ENCODE measurements around the gene SLC7A7. TPM values are rescaled to one million over a fixed set of nuclear protein-coding genes. Genes with fewer than 3 reads are reported as not detected.

The SLC7A7 gene
- total RNA-seq, 1 donor from 2014 or later: 5.6 TPM

DNA sequence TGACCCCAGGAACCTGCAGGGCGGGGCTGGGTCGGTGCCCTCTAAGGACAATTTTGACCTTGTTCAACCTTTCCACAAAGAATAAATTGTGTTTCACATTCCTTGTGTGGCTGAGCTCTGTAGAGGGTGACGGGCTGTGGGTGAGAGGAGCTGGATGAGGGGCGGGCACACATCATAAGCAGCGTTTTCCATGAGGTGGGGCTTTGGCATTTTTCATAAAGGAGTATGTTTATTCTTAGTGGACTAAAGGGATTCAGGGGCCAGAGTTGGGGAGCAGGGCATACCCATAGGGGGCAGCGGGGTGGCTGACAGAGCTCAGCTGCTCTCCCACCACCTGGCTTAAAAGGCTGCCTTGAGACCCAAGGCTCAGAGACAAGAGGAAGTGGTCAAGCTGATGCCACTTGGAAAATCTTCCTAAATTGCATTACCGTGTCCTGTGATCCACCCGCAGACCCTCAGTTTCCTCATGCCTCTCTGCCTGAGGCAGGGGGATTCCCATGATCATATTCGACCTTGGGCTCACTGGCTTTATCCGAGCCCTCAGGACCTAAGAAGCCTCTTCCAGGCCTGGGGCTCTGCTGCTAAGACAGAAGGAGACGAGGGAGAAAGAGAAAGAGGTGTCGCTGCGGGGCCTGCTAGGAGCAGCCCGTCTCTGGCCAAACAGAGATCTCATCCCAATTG lies 32.6 kb upstream of the SLC7A7 start:
- TF ChIP-seq CTCF (conservative IDR thresholded peaks at IDR 0.05; ENCODE audit: low read depth, low read length): peak; percentile 11
- no peak for DNase-seq (ENCODE audit: low read depth)
- H3K4me3 ChIP-seq (ENCODE audit: low read depth, low read length): no peak overlapping the region

DNA sequence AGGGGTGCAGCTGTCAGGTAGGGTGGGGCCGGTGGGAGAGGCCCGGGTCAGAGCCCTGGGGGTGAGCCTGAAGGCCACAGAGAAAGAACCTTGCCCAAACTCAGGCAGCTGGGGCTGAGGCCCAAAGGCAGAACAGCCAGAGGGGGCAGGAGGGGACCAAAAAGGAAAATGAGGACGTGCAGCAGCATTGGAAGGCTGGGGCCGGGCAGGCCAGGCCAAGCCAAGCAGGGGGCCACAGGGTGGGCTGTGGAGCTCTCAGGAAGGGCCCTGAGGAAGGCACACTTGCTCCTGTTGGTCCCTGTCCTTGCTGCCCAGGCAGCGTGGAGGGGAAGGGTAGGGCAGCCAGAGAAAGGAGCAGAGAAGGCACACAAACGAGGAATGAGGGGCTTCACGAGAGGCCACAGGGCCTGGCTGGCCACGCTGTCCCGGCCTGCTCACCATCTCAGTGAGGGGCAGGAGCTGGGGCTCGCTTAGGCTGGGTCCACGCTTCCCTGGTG lies 31.6 kb upstream of the SLC7A7 start:
- no peak for TF ChIP-seq CTCF (conservative IDR thresholded peaks at IDR 0.05; ENCODE audit: low read depth, low read length)
- DNase-seq (ENCODE audit: low read depth): no peak
- H3K4me3 ChIP-seq (ENCODE audit: low read depth, low read length): no peak overlapping the region

DNA sequence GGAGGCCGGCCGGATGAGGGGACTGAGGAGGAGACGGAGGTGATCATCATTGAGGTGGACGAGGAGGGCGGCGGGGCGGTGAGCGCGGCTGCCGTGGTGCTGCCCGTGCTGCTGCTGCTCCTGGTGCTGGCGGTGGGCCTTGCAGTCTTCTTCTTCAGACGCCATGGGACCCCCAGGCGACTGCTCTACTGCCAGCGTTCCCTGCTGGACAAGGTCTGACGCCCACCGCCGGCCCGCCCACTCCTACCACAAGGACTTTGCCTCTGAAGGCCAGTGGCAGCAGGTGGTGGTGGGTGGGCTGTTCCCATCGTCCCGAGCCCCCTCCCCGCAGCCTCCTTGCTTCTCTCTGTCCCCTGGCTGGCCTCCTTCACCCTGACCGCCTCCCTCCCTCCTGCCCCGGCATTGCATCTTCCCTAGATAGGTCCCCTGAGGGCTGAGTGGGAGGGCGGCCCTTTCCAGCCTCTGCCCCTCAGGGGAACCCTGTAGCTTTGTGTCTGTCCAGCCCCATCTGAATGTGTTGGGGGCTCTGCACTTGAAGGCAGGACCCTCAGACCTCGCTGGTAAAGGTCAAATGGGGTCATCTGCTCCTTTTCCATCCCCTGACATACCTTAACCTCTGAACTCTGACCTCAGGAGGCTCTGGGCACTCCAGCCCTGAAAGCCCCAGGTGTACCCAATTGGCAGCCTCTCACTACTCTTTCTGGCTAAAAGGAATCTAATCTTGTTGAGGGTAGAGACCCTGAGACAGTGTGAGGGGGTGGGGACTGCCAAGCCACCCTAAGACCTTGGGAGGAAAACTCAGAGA lies 30.8 kb upstream of the SLC7A7 start:
- no peak overlapping the region for H3K4me3 ChIP-seq (ENCODE audit: low read depth, low read length)
- no peak for DNase-seq (ENCODE audit: low read depth)
- TF ChIP-seq CTCF (conservative IDR thresholded peaks at IDR 0.05; ENCODE audit: low read depth, low read length): no peak

GRCh38 chr14:22845103-22845394 lies 29.8 kb upstream of the SLC7A7 start:
- H3K4me3 ChIP-seq (ENCODE audit: low read depth, low read length): no peak overlapping the region
- no peak for TF ChIP-seq CTCF (conservative IDR thresholded peaks at IDR 0.05; ENCODE audit: low read depth, low read length)
- no peak for DNase-seq (ENCODE audit: low read depth)

DNA sequence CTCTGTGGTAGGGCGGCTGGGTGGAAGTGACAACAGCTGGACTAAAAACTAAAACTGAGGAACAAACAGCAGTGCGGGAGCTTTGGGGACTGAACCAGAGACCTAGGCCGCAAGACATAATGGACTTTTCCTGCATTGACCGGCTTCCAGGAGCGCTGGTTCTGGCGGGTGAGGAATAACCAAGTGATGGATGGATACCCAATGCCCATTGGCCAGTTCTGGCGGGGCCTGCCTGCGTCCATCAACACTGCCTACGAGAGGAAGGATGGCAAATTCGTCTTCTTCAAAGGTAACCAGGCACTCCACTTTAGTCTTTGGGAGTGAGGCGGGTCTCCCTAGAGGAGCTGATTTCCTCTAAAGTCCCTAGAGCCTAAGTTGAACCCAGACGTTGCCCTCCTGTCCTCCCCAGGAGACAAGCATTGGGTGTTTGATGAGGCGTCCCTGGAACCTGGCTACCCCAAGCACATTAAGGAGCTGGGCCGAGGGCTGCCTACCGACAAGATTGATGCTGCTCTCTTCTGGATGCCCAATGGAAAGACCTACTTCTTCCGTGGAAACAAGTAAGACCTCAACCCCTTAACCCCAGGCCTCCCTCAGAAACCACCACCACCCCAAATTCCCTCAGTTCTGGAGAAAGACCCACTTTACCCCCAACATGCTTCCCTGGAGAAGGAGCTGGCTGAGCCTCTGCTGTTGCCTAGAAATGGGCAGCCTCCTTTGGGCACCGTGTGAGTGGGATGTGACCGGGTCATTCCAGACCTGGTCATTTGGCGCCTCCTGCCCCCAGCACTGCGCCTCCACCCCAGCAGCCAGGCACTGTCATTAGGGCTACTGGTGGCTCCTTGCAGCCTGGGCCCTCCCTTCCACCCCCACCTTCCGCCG lies 29.2 kb upstream of the SLC7A7 start:
- H3K4me3 ChIP-seq (ENCODE audit: low read depth, low read length): no peak overlapping the region
- no peak for TF ChIP-seq CTCF (conservative IDR thresholded peaks at IDR 0.05; ENCODE audit: low read depth, low read length)
- no peak for DNase-seq (ENCODE audit: low read depth)

- H3K4me3 ChIP-seq (ENCODE audit: low read depth, low read length): no peak overlapping the region
- no peak for TF ChIP-seq CTCF (conservative IDR thresholded peaks at IDR 0.05; ENCODE audit: low read depth, low read length)
- DNase-seq (ENCODE audit: low read depth): no peak
These were observed 28.1 kb upstream of the SLC7A7 start for GRCh38 chr14:22843123-22843925.
